ENCODE results near the gene DDC.

The DDC gene

GRCh38 chr7:50409856-50410745 is 155.1 kb downstream of the DDC start:
- no peak overlapping the region for H3K4me3 ChIP-seq (ENCODE audit: low read length)
- no peak for TF ChIP-seq ZNF274 (IDR thresholded peaks at IDR 0.05; ENCODE audit: low read depth, low read length)
